Amniotic epithelial cell (primary cell): Measurements from ENCODE around the gene KNSTRN.

Experiments
- DNase-seq: peaks from one replicate; pipeline ENCODE4 v3.0.0-alpha.2; 2010; ENCODE audit warnings: low read depth

Gene KNSTRN

GRCh38 chr15:40399370-40399769 lies 16.8 kb downstream of the KNSTRN start:
- no peak for DNase-seq

GRCh38 chr15:40405501-40406381 lies 23.2 kb downstream of the KNSTRN start, which contains the start of gene IVD:
Gene IVD (plus strand): TSS chr15:40405795. CDS start chr15:40405828, 33 bp downstream.
- peak; percentile 95 for DNase-seq

- no peak for DNase-seq
Measured at GRCh38 chr15:40407330-40407990, 24.9 kb downstream of the KNSTRN start.

GRCh38 chr15:40409366-40409765 lies 26.8 kb downstream of the KNSTRN start:
- DNase-seq = no peak

- no peak for DNase-seq
Measured at GRCh38 chr15:40410476-40410875, 28.0 kb downstream of the KNSTRN start.

- DNase-seq = no peak
Measured at GRCh38 chr15:40412095-40412759, 29.7 kb downstream of the KNSTRN start.

GRCh38 chr15:40413036-40413435 lies 30.5 kb downstream of the KNSTRN start:
- no peak for DNase-seq

- DNase-seq = no peak
Measured at GRCh38 chr15:40414816-40415215, 32.3 kb downstream of the KNSTRN start.

GRCh38 chr15:40415226-40415625 lies 32.7 kb downstream of the KNSTRN start:
- no peak for DNase-seq

- no peak for DNase-seq
Measured at GRCh38 chr15:40416056-40416455, 33.5 kb downstream of the KNSTRN start.

GRCh38 chr15:40418126-40418525 lies 35.6 kb downstream of the KNSTRN start:
- DNase-seq = no peak

- no peak for DNase-seq
Measured at GRCh38 chr15:40420071-40420713, 37.7 kb downstream of the KNSTRN start.

- no peak for DNase-seq
Measured at GRCh38 chr15:40420793-40421192, 38.3 kb downstream of the KNSTRN start.

GRCh38 chr15:40421246-40422157 lies 39.0 kb downstream of the KNSTRN start:
- DNase-seq = peak; percentile 46

GRCh38 chr15:40424483-40425115 lies 42.1 kb downstream of the KNSTRN start:
- DNase-seq = no peak

- DNase-seq = no peak
Measured at GRCh38 chr15:40425681-40426080, 43.2 kb downstream of the KNSTRN start.

GRCh38 chr15:40427188-40427587 lies 44.7 kb downstream of the KNSTRN start:
- no peak for DNase-seq

GRCh38 chr15:40428185-40428584 lies 45.7 kb downstream of the KNSTRN start:
- DNase-seq = no peak

- no peak for DNase-seq
Measured at GRCh38 chr15:40429068-40429710, 46.7 kb downstream of the KNSTRN start.

GRCh38 chr15:40430271-40430805 lies 47.8 kb downstream of the KNSTRN start:
- DNase-seq = peak; percentile 45
